ENCODE results near the gene NUFIP2. TPM values are rescaled to one million over a fixed set of nuclear protein-coding genes. Genes with fewer than 3 reads are reported as not detected.

NUFIP2 gene
- total and polyA plus RNA-seq, 2 donors (not counting 3 experiments of a cell fraction or from before 2014, with no cell fraction given): 27.2 to 51.1 TPM

- H3K36me3 ChIP-seq (ENCODE audit: control insufficient read depth in 2 of 2, extremely low read depth in 1 of 2, insufficient read depth in 2 of 2, low read length in 2 of 2): no peaks in the 10 kb centered on the region
- no peak overlapping the region for H3K4me3 ChIP-seq (replicated peaks in 1 of 3; ENCODE audit: insufficient read depth in 1 of 3, low read depth in 1 of 3, low read length in 3 of 3)
- dilution Hi-C loops (cut with MboI; ENCODE audit: extremely low pct_ligation_motif_present, low sequenced_read_pairs) (no loop called here), intact Hi-C loops (cut with micrococcal nuclease) (no loop called here)
- no peaks in the 10 kb centered on the region for H3K9me3 ChIP-seq (replicated peaks; ENCODE audit: control insufficient read depth, insufficient read depth, low read length)
- H3K4me2 ChIP-seq (ENCODE audit: insufficient read depth, low read length): no peak overlapping the region
- H4K20me1 ChIP-seq (replicated peaks; ENCODE audit: control insufficient read depth, extremely low read depth, insufficient read depth, low read length): no peaks in the 10 kb centered on the region
- FAIRE-seq: no peak
- H3K79me2 ChIP-seq (ENCODE audit: control insufficient read depth, insufficient read depth, low read length): no peaks in the 10 kb centered on the region
- CTCF ChIA-PET: interaction anchor here (1.3 to 5.0 kb wide), 4 partner anchors 9 to 94 kb away, joined by 4 to 42 read pairs (median 22); no protein-coding TSS in a partner anchor
- peaks cover 12% of the 10 kb centered on the region for H3K4me1 ChIP-seq (ENCODE audit: control insufficient read depth, extremely low read depth, insufficient read depth, low read length)
- no peaks in the 10 kb centered on the region for H3K27me3 ChIP-seq (ENCODE audit: control insufficient read depth in 2 of 2, insufficient read depth in 2 of 2, low read length in 2 of 2)
- no peak for TF ChIP-seq MYC (IDR thresholded peaks at IDR 0.05; ENCODE audit: low read depth, low read length)
- no peak for TF ChIP-seq GATA2 (IDR thresholded peaks at IDR 0.05; ENCODE audit: insufficient read depth, insufficient read length, low read depth, low read length)
- no peak for TF ChIP-seq EZH2 (IDR thresholded peaks at IDR 0.05; ENCODE audit: borderline replicate concordance, low read depth, low read length, severe bottlenecking)
- TF ChIP-seq JUN (IDR thresholded peaks at IDR 0.05; ENCODE audit: borderline replicate concordance, insufficient read depth, insufficient read length, low read depth): no peak
- no peak for TF ChIP-seq FOS (IDR thresholded peaks at IDR 0.05; ENCODE audit: borderline replicate concordance, insufficient read depth, low read length)
- no peak for TF ChIP-seq POLR2AphosphoS5 (IDR thresholded peaks at IDR 0.05; ENCODE audit: insufficient read depth, low read depth, low read length)
- no peak for TF ChIP-seq POLR2A (IDR thresholded peaks at IDR 0.05; ENCODE audit: low read depth, low read length)
- no peak for TF ChIP-seq MAX (IDR thresholded peaks at IDR 0.05; ENCODE audit: insufficient read depth, insufficient read length)
- TF ChIP-seq CTCF (IDR thresholded peaks at IDR 0.05; ENCODE audit: extremely low read depth in 1 of 2, insufficient read depth in 1 of 2, low read depth in 1 of 2, low read length in 2 of 2): no peak
- H2AFZ ChIP-seq (ENCODE audit: low read depth, low read length): no peak overlapping the region
- no peak overlapping the region for H3K27ac ChIP-seq (ENCODE audit: insufficient read depth, low read depth, low read length)
- H3K9ac ChIP-seq (replicated peaks; ENCODE audit: extremely low read depth, insufficient read depth, low read length): no peak overlapping the region
- BruUV-seq (replicated peaks): no TSS peak
- no peak for DNase-seq (ENCODE audit: low read depth, low spot score)
- no peaks in the 10 kb centered on the region for H3K9me1 ChIP-seq (replicated peaks; ENCODE audit: control insufficient read depth, extremely low read depth, insufficient read depth, low read length)
- POLR2A ChIA-PET: no interaction called here
These were observed 51.9 kb downstream of the NUFIP2 start for GRCh38 chr17:29242051-29242450.
